ENCODE measurements around the gene PGA3.

The PGA3 gene

GRCh38 chr11:61172356-61172755 is 31.0 kb upstream of the PGA3 start:
- Histone ChIP-seq H3K9ac (ENCODE audit: low read length) (no peak overlapping the region), H3K9me3 (ENCODE audit: insufficient read depth, low read length) (no peaks in the 10 kb centered on the region), H3K4me3 (ENCODE audit: insufficient read depth, low read length, poor library complexity, severe bottlenecking) (no peak overlapping the region), H3K9me2 (replicated peaks; ENCODE audit: insufficient read depth, low read length) (no peaks in the 10 kb centered on the region), H3F3A (ENCODE audit: insufficient read depth) (no peaks in the 10 kb centered on the region), H3K27me3 (ENCODE audit: low read length) (no peaks in the 10 kb centered on the region), H2AFZ (ENCODE audit: low read depth, low read length, severe bottlenecking) (no peak overlapping the region), H3K79me2 (ENCODE audit: insufficient read depth, low read length) (no peaks in the 10 kb centered on the region), H4K20me1 (ENCODE audit: low read depth, low read length) (no peaks in the 10 kb centered on the region), H3K4me2 (ENCODE audit: low read depth, low read length, poor library complexity, severe bottlenecking) (no peak overlapping the region), H3K36me3 (ENCODE audit: low read length) (no peaks in the 10 kb centered on the region), H3K27ac (ENCODE audit: low read depth, low read length) (no peak overlapping the region)
- TF ChIP-seq EZH2phosphoT487 (conservative IDR thresholded peaks at IDR 0.05; ENCODE audit: low read length), result no peak
- TF ChIP-seq, protein P1, sequence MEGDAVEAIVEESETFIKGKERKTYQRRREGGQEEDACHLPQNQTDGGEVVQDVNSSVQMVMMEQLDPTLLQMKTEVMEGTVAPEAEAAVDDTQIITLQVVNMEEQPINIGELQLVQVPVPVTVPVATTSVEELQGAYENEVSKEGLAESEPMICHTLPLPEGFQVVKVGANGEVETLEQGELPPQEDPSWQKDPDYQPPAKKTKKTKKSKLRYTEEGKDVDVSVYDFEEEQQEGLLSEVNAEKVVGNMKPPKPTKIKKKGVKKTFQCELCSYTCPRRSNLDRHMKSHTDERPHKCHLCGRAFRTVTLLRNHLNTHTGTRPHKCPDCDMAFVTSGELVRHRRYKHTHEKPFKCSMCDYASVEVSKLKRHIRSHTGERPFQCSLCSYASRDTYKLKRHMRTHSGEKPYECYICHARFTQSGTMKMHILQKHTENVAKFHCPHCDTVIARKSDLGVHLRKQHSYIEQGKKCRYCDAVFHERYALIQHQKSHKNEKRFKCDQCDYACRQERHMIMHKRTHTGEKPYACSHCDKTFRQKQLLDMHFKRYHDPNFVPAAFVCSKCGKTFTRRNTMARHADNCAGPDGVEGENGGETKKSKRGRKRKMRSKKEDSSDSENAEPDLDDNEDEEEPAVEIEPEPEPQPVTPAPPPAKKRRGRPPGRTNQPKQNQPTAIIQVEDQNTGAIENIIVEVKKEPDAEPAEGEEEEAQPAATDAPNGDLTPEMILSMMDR (IDR thresholded peaks at IDR 0.05; ENCODE audit: insufficient read depth, low read length, poor library complexity, severe bottlenecking), result no peak

DNA sequence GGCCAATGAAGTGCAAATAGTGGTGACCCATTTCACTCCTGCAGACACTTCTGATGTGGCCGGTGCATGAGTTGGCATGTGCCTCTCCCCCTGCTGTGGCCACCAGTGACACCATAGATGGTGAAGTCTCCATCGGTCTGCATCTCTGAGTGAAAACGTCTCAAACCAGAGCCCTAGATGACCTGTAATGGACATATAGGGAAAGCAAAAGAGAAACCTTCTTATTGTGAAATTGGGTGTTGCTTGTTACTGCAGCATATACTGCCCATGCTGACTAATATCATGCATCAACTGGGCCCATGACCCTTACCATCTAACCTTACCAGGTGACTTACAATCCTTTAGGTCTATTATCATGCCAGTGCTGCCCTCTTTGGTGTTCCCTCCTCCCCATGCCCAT is 30.4 kb upstream of the PGA3 start:
- Histone ChIP-seq H3K9me3 (ENCODE audit: insufficient read depth, low read length) (no peaks in the 10 kb centered on the region), H3K27ac (ENCODE audit: low read depth, low read length) (no peak overlapping the region), H3F3A (ENCODE audit: insufficient read depth) (no peaks in the 10 kb centered on the region), H4K20me1 (ENCODE audit: low read depth, low read length) (no peaks in the 10 kb centered on the region), H2AFZ (ENCODE audit: low read depth, low read length, severe bottlenecking) (no peak overlapping the region), H3K9me2 (replicated peaks; ENCODE audit: insufficient read depth, low read length) (no peaks in the 10 kb centered on the region), H3K27me3 (ENCODE audit: low read length) (no peaks in the 10 kb centered on the region), H3K4me3 (ENCODE audit: insufficient read depth, low read length, poor library complexity, severe bottlenecking) (no peak overlapping the region), H3K4me2 (ENCODE audit: low read depth, low read length, poor library complexity, severe bottlenecking) (no peak overlapping the region), H3K9ac (ENCODE audit: low read length) (no peak overlapping the region), H3K36me3 (ENCODE audit: low read length) (no peaks in the 10 kb centered on the region), H3K79me2 (ENCODE audit: insufficient read depth, low read length) (no peaks in the 10 kb centered on the region)
- no peak for TF ChIP-seq EZH2phosphoT487 (conservative IDR thresholded peaks at IDR 0.05; ENCODE audit: low read length)
- TF ChIP-seq, protein P1 (IDR thresholded peaks at IDR 0.05; ENCODE audit: insufficient read depth, low read length, poor library complexity, severe bottlenecking), result no peak

- TF ChIP-seq, protein P1 (IDR thresholded peaks at IDR 0.05; ENCODE audit: insufficient read depth, low read length, poor library complexity, severe bottlenecking), result no peak
- TF ChIP-seq EZH2phosphoT487 (conservative IDR thresholded peaks at IDR 0.05; ENCODE audit: low read length), result no peak
- Histone ChIP-seq H4K20me1 (ENCODE audit: low read depth, low read length) (no peaks in the 10 kb centered on the region), H3K9me3 (ENCODE audit: insufficient read depth, low read length) (no peaks in the 10 kb centered on the region), H3K9me2 (replicated peaks; ENCODE audit: insufficient read depth, low read length) (no peaks in the 10 kb centered on the region), H3K27me3 (ENCODE audit: low read length) (no peaks in the 10 kb centered on the region), H3K79me2 (ENCODE audit: insufficient read depth, low read length) (no peaks in the 10 kb centered on the region), H3K4me3 (ENCODE audit: insufficient read depth, low read length, poor library complexity, severe bottlenecking) (no peak overlapping the region), H3K36me3 (ENCODE audit: low read length) (no peaks in the 10 kb centered on the region), H3K27ac (ENCODE audit: low read depth, low read length) (no peak overlapping the region), H3K9ac (ENCODE audit: low read length) (no peak overlapping the region), H2AFZ (ENCODE audit: low read depth, low read length, severe bottlenecking) (no peak overlapping the region), H3F3A (ENCODE audit: insufficient read depth) (no peaks in the 10 kb centered on the region), H3K4me2 (ENCODE audit: low read depth, low read length, poor library complexity, severe bottlenecking) (no peak overlapping the region)
Measured at GRCh38 chr11:61173456-61173855, 29.9 kb upstream of the PGA3 start.
